ENCODE measurements around the gene SPATA17.

- TF ChIP-seq, protein P1, sequence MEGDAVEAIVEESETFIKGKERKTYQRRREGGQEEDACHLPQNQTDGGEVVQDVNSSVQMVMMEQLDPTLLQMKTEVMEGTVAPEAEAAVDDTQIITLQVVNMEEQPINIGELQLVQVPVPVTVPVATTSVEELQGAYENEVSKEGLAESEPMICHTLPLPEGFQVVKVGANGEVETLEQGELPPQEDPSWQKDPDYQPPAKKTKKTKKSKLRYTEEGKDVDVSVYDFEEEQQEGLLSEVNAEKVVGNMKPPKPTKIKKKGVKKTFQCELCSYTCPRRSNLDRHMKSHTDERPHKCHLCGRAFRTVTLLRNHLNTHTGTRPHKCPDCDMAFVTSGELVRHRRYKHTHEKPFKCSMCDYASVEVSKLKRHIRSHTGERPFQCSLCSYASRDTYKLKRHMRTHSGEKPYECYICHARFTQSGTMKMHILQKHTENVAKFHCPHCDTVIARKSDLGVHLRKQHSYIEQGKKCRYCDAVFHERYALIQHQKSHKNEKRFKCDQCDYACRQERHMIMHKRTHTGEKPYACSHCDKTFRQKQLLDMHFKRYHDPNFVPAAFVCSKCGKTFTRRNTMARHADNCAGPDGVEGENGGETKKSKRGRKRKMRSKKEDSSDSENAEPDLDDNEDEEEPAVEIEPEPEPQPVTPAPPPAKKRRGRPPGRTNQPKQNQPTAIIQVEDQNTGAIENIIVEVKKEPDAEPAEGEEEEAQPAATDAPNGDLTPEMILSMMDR (IDR thresholded peaks at IDR 0.05), result no peak
- no peak for TF ChIP-seq POLR2A (IDR thresholded peaks at IDR 0.05)
Measured at GRCh38 chr1:217847643-217848042, 216.5 kb downstream of the SPATA17 start.
